Liver (tissue), 3 donors: Measurements from ENCODE around the gene NINJ2.

Experiments
- CTCF ChIP-seq: fragments of 150-350 bp; IDR thresholded peaks from 2 replicates; pipeline ENCODE4 v1.5.1; 2017; ENCODE audit warnings: improper control_type of control experiment, low read depth, low read length; ENCODE audit not compliant: missing input control
- JUND ChIP-seq, 2 donors: IDR thresholded peaks; 2 replicates each; pipeline ENCODE4 v1.6.1; 2016; ENCODE audit warnings: antibody characterized with exemption in 2 of 2
- MAX ChIP-seq: IDR thresholded peaks from 2 replicates; pipeline ENCODE4 v1.6.1; 2016; ENCODE audit warnings: antibody characterized with exemption
- RAD21 ChIP-seq, 2 donors: IDR thresholded peaks; 2 replicates each; pipeline ENCODE4 v1.6.1; 2016; ENCODE audit warnings: antibody characterized with exemption in 2 of 2, mild to moderate bottlenecking in 2 of 2
- TAF1 ChIP-seq: conservative IDR thresholded peaks from 2 replicates; pipeline ENCODE4 v1.6.1; 2016; ENCODE audit warnings: antibody characterized with exemption, mild to moderate bottlenecking
- donor health status: healthy.
- donor health status: healthy.

- TF ChIP-seq MAX (no peak), JUND (IDR thresholded peaks at IDR 0.05) (no peak), TAF1 (no peak), RAD21 (IDR thresholded peaks at IDR 0.05) (no peak), CTCF (no peak)
Measured at GRCh38 chr12:611721-612120, 51.5 kb downstream of the NINJ2 start.
